WTC11 (cell line): ENCODE measurements around the gene GAS2L1. TPM values are rescaled to one million over a fixed set of nuclear protein-coding genes. Genes with fewer than 3 reads are reported as not detected.

Source experiments
- ATAC-seq: fragments of 200-7000 bp; cut with Tn5 transposase; 2 replicates; pipeline ENCODE4 v1.10.0; 2021; ENCODE audit warnings: mild to moderate bottlenecking, moderate library complexity
- CTCF ChIA-PET: fragments of 300-600 bp; sonication (Branson Sonifier 250); formaldehyde crosslinking; loops from one replicate; lab custom pipeline; 2021; ENCODE audit warnings: antibody characterized with exemption; lab: Charles Lee
- POLR2A ChIA-PET: fragments of 350-600 bp; sonication (Branson Sonifier 250); formaldehyde crosslinking; loops from one replicate; lab custom pipeline; 2021; ENCODE audit warnings: antibody characterized with exemption; lab: Charles Lee
- DNase-seq: peaks from one replicate; pipeline ENCODE4 v3.0.0; 2021; ENCODE audit warnings: low spot score
- H3K27ac Mint-ChIP-seq: 2 replicates; pipeline ENCODE4 v1.8.0; 2021; ENCODE audit warnings: mixed read lengths
- H3K27me3 Mint-ChIP-seq: 2 replicates; pipeline ENCODE4 v1.8.0; 2021; ENCODE audit warnings: low read depth, mild to moderate bottlenecking, moderate library complexity, mixed read lengths
- H3K36me3 Mint-ChIP-seq: 2 replicates; pipeline ENCODE4 v1.8.0; 2021; ENCODE audit warnings: mixed read lengths
- H3K4me1 Mint-ChIP-seq: 2 replicates; pipeline ENCODE4 v1.8.0; 2022; ENCODE audit warnings: mixed read lengths
- H3K4me3 Mint-ChIP-seq: 2 replicates; pipeline ENCODE4 v1.8.0; 2021; ENCODE audit warnings: mild to moderate bottlenecking, moderate library complexity, mixed read lengths
- H3K9me3 Mint-ChIP-seq: 2 replicates; pipeline ENCODE4 v1.8.0; 2021; ENCODE audit warnings: mixed read lengths
- ELF4 ChIP-seq: sonication (generic); formaldehyde crosslinking; IDR thresholded peaks from 2 replicates; pipeline ENCODE4 v1.8.1; 2022; ENCODE audit warnings: low read depth, mild to moderate bottlenecking, moderate library complexity, missing genetic modification reagents
- FOXP1 ChIP-seq: sonication (generic); formaldehyde crosslinking; IDR thresholded peaks from 2 replicates; pipeline ENCODE4 v1.8.0; 2022; ENCODE audit warnings: missing genetic modification reagents, mild to moderate bottlenecking, moderate library complexity, borderline replicate concordance
- IRF2 ChIP-seq: sonication (generic); formaldehyde crosslinking; IDR thresholded peaks from 2 replicates; pipeline ENCODE4 v1.8.0; 2022; ENCODE audit warnings: low read depth, missing genetic modification reagents, borderline replicate concordance
- RORB ChIP-seq: fragments of 250-450 bp; sonication (Bioruptor Pico); IDR thresholded peaks from 2 replicates; pipeline ENCODE4 v1.9.0; 2021; ENCODE audit warnings: mild to moderate bottlenecking
- ZNF317 ChIP-seq: sonication (generic); formaldehyde crosslinking; IDR thresholded peaks from 2 replicates; pipeline ENCODE4 v1.8.1; 2023; ENCODE audit warnings: low read depth, mild to moderate bottlenecking, moderate library complexity, missing genetic modification reagents, borderline replicate concordance
- ZNF396 ChIP-seq: fragments of 250-450 bp; sonication (Bioruptor Pico); IDR thresholded peaks from 2 replicates; pipeline ENCODE4 v1.8.0; 2021; ENCODE audit warnings: mild to moderate bottlenecking, moderate library complexity, borderline replicate concordance
- total RNA-seq: library from RNA; stranded (reverse); gene quantifications from 3 replicates; pipeline ENCODE4 v1.2.3, GENCODE V29; 2021
- TF ChIP-seq, protein P1 (sequence below): fragments of 250-450 bp; sonication (Bioruptor Pico); IDR thresholded peaks from 2 replicates; pipeline ENCODE4 v1.9.0; 2021; ENCODE audit warnings: mild to moderate bottlenecking
- TF ChIP-seq, protein P2 (sequence below): fragments of 250-450 bp; sonication (Bioruptor Pico); IDR thresholded peaks from 2 replicates; pipeline ENCODE4 v1.8.0; 2021; ENCODE audit warnings: mild to moderate bottlenecking
- TF ChIP-seq, protein P3 (sequence below): sonication (generic); formaldehyde crosslinking; IDR thresholded peaks from 2 replicates; pipeline ENCODE4 v1.8.0; 2023; ENCODE audit warnings: missing genetic modification reagents
- TF ChIP-seq, protein P4 (sequence below): sonication (generic); formaldehyde crosslinking; IDR thresholded peaks from 2 replicates; pipeline ENCODE4 v1.8.0; 2022; ENCODE audit warnings: mild to moderate bottlenecking, missing genetic modification reagents
- TF ChIP-seq, protein P5 (sequence below): sonication (generic); formaldehyde crosslinking; IDR thresholded peaks from 2 replicates; pipeline ENCODE4 v1.8.1; 2022; ENCODE audit warnings: low read depth, mild to moderate bottlenecking, moderate library complexity, missing genetic modification reagents, borderline replicate concordance
- TF ChIP-seq, protein P6 (sequence below): sonication (generic); formaldehyde crosslinking; IDR thresholded peaks from 2 replicates; pipeline ENCODE4 v1.8.1; 2023; ENCODE audit warnings: mild to moderate bottlenecking, missing genetic modification reagents
- TF ChIP-seq, protein P7 (sequence below): sonication (generic); formaldehyde crosslinking; IDR thresholded peaks from 2 replicates; pipeline ENCODE4 v1.8.0; 2023; ENCODE audit warnings: missing genetic modification reagents, mild to moderate bottlenecking, borderline replicate concordance
- TF ChIP-seq, protein P8 (sequence below): sonication (generic); formaldehyde crosslinking; IDR thresholded peaks from 2 replicates; pipeline ENCODE4 v1.8.1; 2022; ENCODE audit warnings: mild to moderate bottlenecking, missing genetic modification reagents, moderate library complexity, borderline replicate concordance
- TF ChIP-seq, protein P9 (sequence below): sonication (generic); formaldehyde crosslinking; IDR thresholded peaks from 2 replicates; pipeline ENCODE4 v1.8.1; 2023; ENCODE audit warnings: mild to moderate bottlenecking, missing genetic modification reagents, moderate library complexity

Gene GAS2L1
- total RNA-seq, 1 experiment from 2014 or later, result 19.9 TPM

DNA sequence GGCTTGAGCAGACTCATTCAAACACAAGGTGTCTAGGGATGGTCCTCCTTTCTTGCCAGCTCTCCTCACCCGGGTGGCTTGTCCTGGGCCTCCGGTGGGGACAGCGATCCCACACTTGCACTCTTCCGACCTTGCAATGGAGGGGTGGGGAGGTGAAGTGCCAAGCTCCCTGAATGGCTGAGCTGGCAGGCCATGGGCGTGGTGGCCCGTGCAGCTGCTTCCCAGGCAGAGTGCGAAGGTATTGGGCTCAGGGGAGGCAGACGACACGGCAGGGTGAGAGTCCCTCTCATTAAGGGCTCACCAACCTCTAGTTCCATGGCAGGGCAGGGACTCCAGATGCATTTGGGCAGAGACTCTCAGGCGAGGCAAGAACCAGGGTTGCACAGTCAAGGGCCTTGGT lies 20.0 kb downstream of the GAS2L1 start (continued):
- TF ChIP-seq, protein P1, sequence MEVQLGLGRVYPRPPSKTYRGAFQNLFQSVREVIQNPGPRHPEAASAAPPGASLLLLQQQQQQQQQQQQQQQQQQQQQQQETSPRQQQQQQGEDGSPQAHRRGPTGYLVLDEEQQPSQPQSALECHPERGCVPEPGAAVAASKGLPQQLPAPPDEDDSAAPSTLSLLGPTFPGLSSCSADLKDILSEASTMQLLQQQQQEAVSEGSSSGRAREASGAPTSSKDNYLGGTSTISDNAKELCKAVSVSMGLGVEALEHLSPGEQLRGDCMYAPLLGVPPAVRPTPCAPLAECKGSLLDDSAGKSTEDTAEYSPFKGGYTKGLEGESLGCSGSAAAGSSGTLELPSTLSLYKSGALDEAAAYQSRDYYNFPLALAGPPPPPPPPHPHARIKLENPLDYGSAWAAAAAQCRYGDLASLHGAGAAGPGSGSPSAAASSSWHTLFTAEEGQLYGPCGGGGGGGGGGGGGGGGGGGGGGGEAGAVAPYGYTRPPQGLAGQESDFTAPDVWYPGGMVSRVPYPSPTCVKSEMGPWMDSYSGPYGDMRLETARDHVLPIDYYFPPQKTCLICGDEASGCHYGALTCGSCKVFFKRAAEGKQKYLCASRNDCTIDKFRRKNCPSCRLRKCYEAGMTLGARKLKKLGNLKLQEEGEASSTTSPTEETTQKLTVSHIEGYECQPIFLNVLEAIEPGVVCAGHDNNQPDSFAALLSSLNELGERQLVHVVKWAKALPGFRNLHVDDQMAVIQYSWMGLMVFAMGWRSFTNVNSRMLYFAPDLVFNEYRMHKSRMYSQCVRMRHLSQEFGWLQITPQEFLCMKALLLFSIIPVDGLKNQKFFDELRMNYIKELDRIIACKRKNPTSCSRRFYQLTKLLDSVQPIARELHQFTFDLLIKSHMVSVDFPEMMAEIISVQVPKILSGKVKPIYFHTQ (CRISPR knock-in tag), result no peak
- TF ChIP-seq, protein P2, sequence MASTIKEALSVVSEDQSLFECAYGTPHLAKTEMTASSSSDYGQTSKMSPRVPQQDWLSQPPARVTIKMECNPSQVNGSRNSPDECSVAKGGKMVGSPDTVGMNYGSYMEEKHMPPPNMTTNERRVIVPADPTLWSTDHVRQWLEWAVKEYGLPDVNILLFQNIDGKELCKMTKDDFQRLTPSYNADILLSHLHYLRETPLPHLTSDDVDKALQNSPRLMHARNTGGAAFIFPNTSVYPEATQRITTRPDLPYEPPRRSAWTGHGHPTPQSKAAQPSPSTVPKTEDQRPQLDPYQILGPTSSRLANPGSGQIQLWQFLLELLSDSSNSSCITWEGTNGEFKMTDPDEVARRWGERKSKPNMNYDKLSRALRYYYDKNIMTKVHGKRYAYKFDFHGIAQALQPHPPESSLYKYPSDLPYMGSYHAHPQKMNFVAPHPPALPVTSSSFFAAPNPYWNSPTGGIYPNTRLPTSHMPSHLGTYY (CRISPR knock-in tag), result no peak
- no peak for TF ChIP-seq IRF2 (CRISPR knock-in tag)
- TF ChIP-seq, protein P3, sequence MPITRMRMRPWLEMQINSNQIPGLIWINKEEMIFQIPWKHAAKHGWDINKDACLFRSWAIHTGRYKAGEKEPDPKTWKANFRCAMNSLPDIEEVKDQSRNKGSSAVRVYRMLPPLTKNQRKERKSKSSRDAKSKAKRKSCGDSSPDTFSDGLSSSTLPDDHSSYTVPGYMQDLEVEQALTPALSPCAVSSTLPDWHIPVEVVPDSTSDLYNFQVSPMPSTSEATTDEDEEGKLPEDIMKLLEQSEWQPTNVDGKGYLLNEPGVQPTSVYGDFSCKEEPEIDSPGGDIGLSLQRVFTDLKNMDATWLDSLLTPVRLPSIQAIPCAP (CRISPR knock-in tag), result no peak
- TF ChIP-seq, protein P4, sequence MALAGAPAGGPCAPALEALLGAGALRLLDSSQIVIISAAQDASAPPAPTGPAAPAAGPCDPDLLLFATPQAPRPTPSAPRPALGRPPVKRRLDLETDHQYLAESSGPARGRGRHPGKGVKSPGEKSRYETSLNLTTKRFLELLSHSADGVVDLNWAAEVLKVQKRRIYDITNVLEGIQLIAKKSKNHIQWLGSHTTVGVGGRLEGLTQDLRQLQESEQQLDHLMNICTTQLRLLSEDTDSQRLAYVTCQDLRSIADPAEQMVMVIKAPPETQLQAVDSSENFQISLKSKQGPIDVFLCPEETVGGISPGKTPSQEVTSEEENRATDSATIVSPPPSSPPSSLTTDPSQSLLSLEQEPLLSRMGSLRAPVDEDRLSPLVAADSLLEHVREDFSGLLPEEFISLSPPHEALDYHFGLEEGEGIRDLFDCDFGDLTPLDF, result no peak

DNA sequence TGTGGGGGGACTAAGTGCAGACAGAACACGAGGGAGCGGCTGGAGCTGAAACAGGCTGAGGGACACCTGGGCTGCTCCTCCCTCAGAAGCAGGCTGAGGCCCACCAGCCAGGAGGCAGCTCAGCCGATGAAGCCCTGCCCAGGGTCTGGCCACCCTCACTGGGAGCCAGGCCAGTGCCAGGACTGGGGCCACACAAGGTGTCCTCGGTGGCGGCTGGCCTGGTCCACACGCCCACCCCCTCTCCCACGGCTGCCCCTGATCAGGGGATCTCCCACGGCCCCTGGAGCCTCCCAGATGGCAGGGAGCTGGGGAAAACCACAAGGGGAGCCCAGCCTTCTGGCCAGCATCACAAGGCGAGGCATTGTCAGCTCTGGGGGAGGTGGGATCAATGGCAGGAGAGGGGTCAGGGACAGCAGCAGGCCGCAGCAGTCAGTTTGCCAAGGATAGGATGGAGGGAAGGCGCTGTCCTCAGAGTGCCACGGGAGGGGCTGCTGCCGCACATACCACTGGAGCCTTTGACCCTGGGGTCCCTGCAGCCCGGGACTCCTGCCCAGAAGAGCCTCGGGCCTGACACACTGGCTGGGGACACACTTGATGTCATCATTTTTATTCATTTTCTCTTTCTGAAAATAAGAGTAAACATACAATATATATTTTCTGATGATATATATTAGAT lies 20.8 kb downstream of the GAS2L1 start:
- no peak overlapping the region for H3K27ac Mint-ChIP-seq
- no peak for DNase-seq
- H3K27me3 Mint-ChIP-seq, result no peaks in the 10 kb centered on the region
- ChIA-PET CTCF (interaction anchor here (1.0 to 2.5 kb wide), 3 partner anchors 12 to 173 kb away, joined by 3 to 7 read pairs (median 3); partner anchors contain the start of gene RASL10A), POLR2A (no interaction called here)
- H3K36me3 Mint-ChIP-seq, result peaks cover 3% of the 10 kb centered on the region; the same call in 1 of the 2 replicates
- no peaks in the 10 kb centered on the region for H3K4me1 Mint-ChIP-seq
- no peaks in the 10 kb centered on the region for H3K9me3 Mint-ChIP-seq
- H3K4me3 Mint-ChIP-seq, result no peak overlapping the region
- ATAC-seq, result no peak
- no peak for TF ChIP-seq ELF4
- TF ChIP-seq, protein P5, sequence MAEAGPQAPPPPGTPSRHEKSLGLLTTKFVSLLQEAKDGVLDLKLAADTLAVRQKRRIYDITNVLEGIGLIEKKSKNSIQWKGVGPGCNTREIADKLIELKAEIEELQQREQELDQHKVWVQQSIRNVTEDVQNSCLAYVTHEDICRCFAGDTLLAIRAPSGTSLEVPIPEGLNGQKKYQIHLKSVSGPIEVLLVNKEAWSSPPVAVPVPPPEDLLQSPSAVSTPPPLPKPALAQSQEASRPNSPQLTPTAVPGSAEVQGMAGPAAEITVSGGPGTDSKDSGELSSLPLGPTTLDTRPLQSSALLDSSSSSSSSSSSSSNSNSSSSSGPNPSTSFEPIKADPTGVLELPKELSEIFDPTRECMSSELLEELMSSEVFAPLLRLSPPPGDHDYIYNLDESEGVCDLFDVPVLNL (CRISPR knock-in tag), result no peak
- TF ChIP-seq FOXP1 (CRISPR knock-in tag), result no peak
- TF ChIP-seq IRF2 (CRISPR knock-in tag), result no peak
- TF ChIP-seq, protein P6, sequence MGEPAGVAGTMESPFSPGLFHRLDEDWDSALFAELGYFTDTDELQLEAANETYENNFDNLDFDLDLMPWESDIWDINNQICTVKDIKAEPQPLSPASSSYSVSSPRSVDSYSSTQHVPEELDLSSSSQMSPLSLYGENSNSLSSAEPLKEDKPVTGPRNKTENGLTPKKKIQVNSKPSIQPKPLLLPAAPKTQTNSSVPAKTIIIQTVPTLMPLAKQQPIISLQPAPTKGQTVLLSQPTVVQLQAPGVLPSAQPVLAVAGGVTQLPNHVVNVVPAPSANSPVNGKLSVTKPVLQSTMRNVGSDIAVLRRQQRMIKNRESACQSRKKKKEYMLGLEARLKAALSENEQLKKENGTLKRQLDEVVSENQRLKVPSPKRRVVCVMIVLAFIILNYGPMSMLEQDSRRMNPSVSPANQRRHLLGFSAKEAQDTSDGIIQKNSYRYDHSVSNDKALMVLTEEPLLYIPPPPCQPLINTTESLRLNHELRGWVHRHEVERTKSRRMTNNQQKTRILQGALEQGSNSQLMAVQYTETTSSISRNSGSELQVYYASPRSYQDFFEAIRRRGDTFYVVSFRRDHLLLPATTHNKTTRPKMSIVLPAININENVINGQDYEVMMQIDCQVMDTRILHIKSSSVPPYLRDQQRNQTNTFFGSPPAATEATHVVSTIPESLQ (CRISPR knock-in tag), result no peak
- TF ChIP-seq, protein P7, sequence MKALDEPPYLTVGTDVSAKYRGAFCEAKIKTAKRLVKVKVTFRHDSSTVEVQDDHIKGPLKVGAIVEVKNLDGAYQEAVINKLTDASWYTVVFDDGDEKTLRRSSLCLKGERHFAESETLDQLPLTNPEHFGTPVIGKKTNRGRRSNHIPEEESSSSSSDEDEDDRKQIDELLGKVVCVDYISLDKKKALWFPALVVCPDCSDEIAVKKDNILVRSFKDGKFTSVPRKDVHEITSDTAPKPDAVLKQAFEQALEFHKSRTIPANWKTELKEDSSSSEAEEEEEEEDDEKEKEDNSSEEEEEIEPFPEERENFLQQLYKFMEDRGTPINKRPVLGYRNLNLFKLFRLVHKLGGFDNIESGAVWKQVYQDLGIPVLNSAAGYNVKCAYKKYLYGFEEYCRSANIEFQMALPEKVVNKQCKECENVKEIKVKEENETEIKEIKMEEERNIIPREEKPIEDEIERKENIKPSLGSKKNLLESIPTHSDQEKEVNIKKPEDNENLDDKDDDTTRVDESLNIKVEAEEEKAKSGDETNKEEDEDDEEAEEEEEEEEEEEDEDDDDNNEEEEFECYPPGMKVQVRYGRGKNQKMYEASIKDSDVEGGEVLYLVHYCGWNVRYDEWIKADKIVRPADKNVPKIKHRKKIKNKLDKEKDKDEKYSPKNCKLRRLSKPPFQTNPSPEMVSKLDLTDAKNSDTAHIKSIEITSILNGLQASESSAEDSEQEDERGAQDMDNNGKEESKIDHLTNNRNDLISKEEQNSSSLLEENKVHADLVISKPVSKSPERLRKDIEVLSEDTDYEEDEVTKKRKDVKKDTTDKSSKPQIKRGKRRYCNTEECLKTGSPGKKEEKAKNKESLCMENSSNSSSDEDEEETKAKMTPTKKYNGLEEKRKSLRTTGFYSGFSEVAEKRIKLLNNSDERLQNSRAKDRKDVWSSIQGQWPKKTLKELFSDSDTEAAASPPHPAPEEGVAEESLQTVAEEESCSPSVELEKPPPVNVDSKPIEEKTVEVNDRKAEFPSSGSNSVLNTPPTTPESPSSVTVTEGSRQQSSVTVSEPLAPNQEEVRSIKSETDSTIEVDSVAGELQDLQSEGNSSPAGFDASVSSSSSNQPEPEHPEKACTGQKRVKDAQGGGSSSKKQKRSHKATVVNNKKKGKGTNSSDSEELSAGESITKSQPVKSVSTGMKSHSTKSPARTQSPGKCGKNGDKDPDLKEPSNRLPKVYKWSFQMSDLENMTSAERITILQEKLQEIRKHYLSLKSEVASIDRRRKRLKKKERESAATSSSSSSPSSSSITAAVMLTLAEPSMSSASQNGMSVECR (CRISPR knock-in tag), result no peak
- TF ChIP-seq, protein P2 (CRISPR knock-in tag), result no peak
- TF ChIP-seq RORB (CRISPR knock-in tag), result no peak
- TF ChIP-seq ZNF396 (CRISPR knock-in tag), result no peak
- TF ChIP-seq, protein P8, sequence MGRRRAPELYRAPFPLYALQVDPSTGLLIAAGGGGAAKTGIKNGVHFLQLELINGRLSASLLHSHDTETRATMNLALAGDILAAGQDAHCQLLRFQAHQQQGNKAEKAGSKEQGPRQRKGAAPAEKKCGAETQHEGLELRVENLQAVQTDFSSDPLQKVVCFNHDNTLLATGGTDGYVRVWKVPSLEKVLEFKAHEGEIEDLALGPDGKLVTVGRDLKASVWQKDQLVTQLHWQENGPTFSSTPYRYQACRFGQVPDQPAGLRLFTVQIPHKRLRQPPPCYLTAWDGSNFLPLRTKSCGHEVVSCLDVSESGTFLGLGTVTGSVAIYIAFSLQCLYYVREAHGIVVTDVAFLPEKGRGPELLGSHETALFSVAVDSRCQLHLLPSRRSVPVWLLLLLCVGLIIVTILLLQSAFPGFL, result no peak
- TF ChIP-seq ZNF317 (CRISPR knock-in tag), result no peak
- TF ChIP-seq, protein P9, sequence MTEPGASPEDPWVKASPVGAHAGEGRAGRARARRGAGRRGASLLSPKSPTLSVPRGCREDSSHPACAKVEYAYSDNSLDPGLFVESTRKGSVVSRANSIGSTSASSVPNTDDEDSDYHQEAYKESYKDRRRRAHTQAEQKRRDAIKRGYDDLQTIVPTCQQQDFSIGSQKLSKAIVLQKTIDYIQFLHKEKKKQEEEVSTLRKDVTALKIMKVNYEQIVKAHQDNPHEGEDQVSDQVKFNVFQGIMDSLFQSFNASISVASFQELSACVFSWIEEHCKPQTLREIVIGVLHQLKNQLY (CRISPR knock-in tag), result no peak
